Left kidney (tissue), 2 donors: ENCODE results near the gene LRMDA. TPM values are rescaled to one million over a fixed set of nuclear protein-coding genes. Genes with fewer than 3 reads are reported as not detected.

Experiments
- DNase-seq: peaks from one replicate; pipeline ENCODE4 v3.0.0-alpha.2; 2013
- polyA plus RNA-seq: library from polyadenylated mRNA; unstranded; fragments of 120-200 nt; gene quantifications from one replicate; pipeline ENCODE4 v1.2.1, GENCODE V29; 2013; ENCODE audit not compliant: insufficient read length

LRMDA gene
- polyA plus RNA-seq, 1 donor, result 18.0 TPM

- no peak for DNase-seq
Measured at GRCh38 chr10:76436401-76436811, 1005.0 kb downstream of the LRMDA start.

GRCh38 chr10:76436981-76437380, 1005.6 kb downstream of the LRMDA start:
- no peak for DNase-seq

GRCh38 chr10:76440426-76440825, 1009.0 kb downstream of the LRMDA start:
- no peak for DNase-seq

- DNase-seq, result no peak
Measured at GRCh38 chr10:76442113-76442512, 1010.7 kb downstream of the LRMDA start.

GRCh38 chr10:76444034-76444800, 1012.8 kb downstream of the LRMDA start:
- DNase-seq, result no peak

- no peak for DNase-seq
Measured at GRCh38 chr10:76447578-76447977, 1016.2 kb downstream of the LRMDA start.

- DNase-seq, result no peak
Measured at GRCh38 chr10:76451911-76452310, 1020.5 kb downstream of the LRMDA start.

- DNase-seq, result no peak
Measured at GRCh38 chr10:76453332-76453731, 1021.9 kb downstream of the LRMDA start.

- no peak for DNase-seq
Measured at GRCh38 chr10:76453997-76454396, 1022.6 kb downstream of the LRMDA start.

- no peak for DNase-seq
Measured at GRCh38 chr10:76454506-76455140, 1023.2 kb downstream of the LRMDA start.

- DNase-seq, result no peak
Measured at GRCh38 chr10:76456197-76456596, 1024.8 kb downstream of the LRMDA start.

GRCh38 chr10:76459016-76459730, 1027.7 kb downstream of the LRMDA start:
- DNase-seq, result no peak

GRCh38 chr10:76461024-76461423, 1029.6 kb downstream of the LRMDA start:
- DNase-seq, result no peak

- no peak for DNase-seq
Measured at GRCh38 chr10:76463111-76463510, 1031.7 kb downstream of the LRMDA start.

- DNase-seq, result no peak
Measured at GRCh38 chr10:76466836-76467503, 1035.5 kb downstream of the LRMDA start.

GRCh38 chr10:76469675-76470074, 1038.3 kb downstream of the LRMDA start:
- no peak for DNase-seq

GRCh38 chr10:76479103-76479790, 1047.8 kb downstream of the LRMDA start:
- DNase-seq, result no peak

GRCh38 chr10:76481178-76481577, 1049.8 kb downstream of the LRMDA start:
- no peak for DNase-seq

GRCh38 chr10:76487582-76487981, 1056.2 kb downstream of the LRMDA start:
- DNase-seq, result no peak

- DNase-seq, result no peak
Measured at GRCh38 chr10:76488602-76489001, 1057.2 kb downstream of the LRMDA start.

- no peak for DNase-seq
Measured at GRCh38 chr10:76491216-76491615, 1059.8 kb downstream of the LRMDA start.

- DNase-seq, result no peak
Measured at GRCh38 chr10:76492026-76492425, 1060.6 kb downstream of the LRMDA start.
